GM12892 (cell line): ENCODE data around the gene SEPHS2.
"Not testable (repeated sequence)": the region's sequence is repeated elsewhere in the genome, so short reads cannot be mapped to it uniquely, and the experiment has no call there.

Experiments used
- DNase-seq: peaks from one replicate; pipeline ENCODE4 v3.0.0; 2011; ENCODE audit not compliant: insufficient read length
- FAIRE-seq: peaks from 2 replicates; lab custom pipeline; 2011; peaks lifted over from hg19 to GRCh38; lab: Jason Lieb, UNC
- POLR2A ChIP-seq: IDR thresholded peaks from 2 replicates; pipeline ENCODE4 v1.6.1; 2011; ENCODE audit warnings: low read depth, low read length, control low read depth
- POLR2AphosphoS5 ChIP-seq: IDR thresholded peaks from 2 replicates; pipeline ENCODE4 v1.6.1; 2011; ENCODE audit warnings: low read depth, low read length, control low read depth
- TAF1 ChIP-seq: IDR thresholded peaks from 2 replicates; pipeline ENCODE4 v1.6.1; 2011; ENCODE audit warnings: low read depth, mild to moderate bottlenecking, control low read depth, low read length, borderline replicate concordance

Gene SEPHS2

DNA sequence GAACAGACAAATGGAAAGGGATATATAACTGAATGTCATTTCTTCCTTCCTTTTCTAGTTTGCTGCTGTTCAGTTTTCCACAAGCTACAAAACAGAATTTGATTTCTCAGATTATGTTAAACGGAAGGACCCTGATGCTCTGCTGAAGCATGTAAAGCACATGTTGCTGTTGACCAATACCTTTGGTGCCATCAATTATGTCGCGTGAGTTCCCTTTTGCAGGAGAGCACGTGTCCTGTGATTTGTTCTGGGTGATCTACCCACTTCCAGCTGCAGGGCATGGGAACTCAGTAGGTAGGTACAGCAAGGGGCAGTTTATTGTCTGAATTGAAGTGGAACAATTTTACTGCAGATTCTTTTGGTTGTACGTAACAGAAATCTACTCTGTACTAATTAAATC, 35.7 kb upstream of the SEPHS2 start:
- DNase-seq (no peak), FAIRE-seq (no peak)
- no peak for TF ChIP-seq TAF1
- TF ChIP-seq POLR2AphosphoS5 = no peak
- no peak for TF ChIP-seq POLR2A

DNA sequence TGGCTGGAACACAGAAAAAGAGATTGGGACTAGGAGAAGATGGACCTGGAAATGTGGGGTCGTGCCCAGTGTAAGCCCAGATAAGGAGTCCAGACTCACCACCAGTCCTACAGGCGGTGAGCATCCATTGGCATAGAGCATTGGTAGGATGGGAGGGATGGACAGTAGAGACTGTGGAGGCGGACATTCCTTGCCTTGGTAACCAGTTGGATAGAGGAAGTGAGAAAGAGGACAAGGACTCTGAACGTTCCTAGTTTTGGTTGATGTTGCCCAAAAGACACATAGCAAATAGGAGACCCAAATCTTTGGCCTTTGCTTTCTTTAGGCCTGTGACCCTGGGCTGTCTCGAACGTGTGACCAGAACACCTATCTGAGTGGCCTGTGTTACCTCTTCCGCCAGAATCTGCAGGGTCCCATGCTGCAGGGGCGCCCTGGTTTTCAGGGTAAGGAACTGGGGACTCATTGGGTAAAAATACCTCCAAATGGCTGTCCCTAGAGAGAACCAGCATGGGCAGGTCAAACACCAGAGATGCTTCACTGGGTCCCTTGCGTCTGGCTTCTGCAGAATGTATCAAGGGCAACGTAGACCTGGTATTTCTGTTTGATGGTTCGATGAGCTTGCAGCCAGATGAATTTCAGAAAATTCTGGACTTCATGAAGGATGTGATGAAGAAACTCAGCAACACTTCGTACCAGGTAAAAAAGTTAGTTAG, 33.2 kb upstream of the SEPHS2 start:
- DNase-seq (no peak), FAIRE-seq (no peak)
- TF ChIP-seq POLR2AphosphoS5 (peak; percentile 71; the same call in 1 of the 2 replicates), TAF1 (no peak)

DNA sequence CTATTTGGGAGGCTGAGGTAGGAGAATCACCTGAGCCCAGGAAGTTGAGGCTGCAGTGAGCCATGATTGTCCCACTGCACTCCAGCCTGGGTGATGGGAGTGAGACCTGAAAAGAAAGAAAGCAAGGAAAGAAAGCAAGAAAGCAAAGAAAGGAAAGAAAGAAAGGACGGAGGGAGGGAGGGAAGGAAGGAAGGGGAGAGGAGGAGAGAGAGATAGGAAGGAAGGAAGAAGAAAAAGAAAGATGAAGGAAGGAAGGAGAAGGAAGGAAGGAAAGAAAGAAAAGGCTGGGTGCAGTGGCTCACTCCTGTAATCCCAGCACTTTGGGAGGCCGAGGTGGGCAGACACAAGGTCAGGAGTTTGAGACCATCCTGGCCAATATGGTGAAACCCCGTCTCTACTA, 32.1 kb upstream of the SEPHS2 start:
- DNase-seq, FAIRE-seq: not testable (repeated sequence)

DNA sequence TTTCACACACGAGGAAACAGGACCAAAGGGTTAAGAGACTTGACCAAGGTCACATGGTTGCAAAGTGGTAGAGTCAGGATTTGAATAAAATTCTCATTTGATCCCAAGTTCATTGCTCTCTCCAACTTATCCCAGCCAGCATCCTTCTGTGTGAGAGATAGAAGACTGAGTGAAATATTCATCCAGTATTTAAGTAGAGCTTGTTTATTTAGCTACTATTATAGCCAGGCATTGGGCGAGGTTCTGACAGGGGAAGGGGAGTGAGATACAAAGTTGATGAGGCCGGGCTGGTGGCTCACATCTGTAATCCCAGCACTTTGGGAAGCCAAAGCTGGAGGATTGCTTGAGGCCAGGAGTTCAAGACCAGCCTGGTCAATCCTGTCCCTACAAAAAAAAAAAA, 31.3 kb upstream of the SEPHS2 start:
- no peak for FAIRE-seq
- TF ChIP-seq POLR2AphosphoS5 = no peak
- no peak for DNase-seq

DNA sequence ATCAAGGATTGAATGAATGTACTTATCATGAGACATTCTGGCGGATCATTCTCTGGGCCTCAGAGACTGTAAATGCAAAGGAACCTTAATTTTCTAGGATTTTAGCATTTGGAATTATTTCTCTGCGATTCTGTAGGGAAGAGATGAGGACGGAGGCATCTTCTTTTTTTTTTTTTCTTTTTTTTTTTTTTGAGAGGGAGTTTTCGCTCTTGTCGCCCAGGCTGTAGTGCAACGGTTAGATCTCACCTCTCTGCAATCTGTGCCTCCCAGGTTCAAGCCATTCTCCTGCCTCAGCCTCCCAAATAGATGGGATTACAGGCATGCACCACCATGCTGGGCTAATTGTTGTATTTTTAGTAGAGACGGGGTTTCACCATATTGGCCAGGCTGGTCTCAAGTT, 29.0 kb upstream of the SEPHS2 start:
- DNase-seq (no peak), FAIRE-seq (no peak)
- TF ChIP-seq POLR2A (no peak), POLR2AphosphoS5 (no peak), TAF1 (no peak)

DNA sequence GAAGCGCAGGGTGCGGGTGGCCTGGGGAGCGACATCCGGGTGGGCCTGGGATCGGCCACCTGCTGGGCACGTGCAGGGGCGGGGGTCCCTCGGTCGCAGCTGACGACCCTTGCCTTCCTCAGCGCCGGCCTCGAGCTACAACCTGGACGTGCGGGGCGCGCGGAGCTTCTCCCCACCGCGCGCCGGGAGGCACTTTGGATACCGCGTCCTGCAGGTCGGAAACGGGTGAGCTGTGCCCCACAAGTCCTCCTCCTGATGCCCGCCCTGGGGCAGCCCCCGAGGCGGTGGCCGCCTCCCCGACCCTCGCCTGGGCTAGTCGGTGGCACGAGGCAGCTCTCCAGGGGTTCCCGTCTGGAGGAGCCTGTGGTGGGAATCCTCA, 28.4 kb upstream of the SEPHS2 start:
- TF ChIP-seq POLR2AphosphoS5 (no peak), POLR2A (no peak), TAF1 (no peak)
- DNase-seq (no peak), FAIRE-seq (no peak)

DNA sequence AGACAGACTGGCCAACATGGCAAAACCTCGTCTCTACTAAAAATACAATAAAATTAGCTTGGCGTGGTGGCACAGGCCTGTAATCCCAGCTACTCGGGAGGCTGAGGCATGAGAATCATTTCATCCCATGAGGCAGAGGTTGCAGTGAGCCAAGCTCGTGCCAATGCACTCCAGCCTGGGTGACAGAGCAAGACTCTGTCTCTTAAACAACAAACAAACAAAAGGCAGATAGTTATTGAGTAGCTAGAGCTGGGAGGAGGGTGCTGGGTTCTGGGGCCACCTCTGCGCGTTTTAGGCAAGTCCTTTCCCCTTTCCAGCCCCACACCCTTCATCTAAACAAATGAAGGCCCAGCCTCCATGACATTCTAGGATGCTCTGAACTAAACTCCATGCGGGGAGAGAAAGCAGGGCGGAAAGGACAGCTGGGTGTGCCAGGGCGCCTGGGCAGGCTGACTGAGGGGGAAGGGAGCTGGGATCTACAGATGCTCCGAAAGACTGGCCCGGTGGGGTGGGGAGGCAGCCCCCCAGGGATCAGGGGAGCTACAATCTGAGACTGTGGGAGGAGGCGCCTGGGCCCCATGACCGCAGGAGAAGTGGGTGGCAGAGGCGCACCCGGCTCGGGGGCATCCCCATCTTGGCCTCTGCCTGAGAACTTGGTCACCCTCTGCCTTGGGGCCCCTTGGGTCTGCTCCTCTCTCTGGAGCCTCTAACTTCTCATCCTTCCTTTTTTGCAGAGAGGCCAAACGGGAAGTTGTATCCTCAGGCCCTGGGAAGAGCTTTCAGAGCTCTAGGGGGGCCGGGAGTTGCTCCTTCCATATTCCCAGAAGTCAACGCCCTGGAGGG, 27.8 kb upstream of the SEPHS2 start:
- FAIRE-seq (peak; percentile 66), DNase-seq (peak; percentile 54)
- no peak for TF ChIP-seq TAF1
- no peak for TF ChIP-seq POLR2AphosphoS5
- TF ChIP-seq POLR2A = peak; percentile 38; the same call in 1 of the 2 replicates

DNA sequence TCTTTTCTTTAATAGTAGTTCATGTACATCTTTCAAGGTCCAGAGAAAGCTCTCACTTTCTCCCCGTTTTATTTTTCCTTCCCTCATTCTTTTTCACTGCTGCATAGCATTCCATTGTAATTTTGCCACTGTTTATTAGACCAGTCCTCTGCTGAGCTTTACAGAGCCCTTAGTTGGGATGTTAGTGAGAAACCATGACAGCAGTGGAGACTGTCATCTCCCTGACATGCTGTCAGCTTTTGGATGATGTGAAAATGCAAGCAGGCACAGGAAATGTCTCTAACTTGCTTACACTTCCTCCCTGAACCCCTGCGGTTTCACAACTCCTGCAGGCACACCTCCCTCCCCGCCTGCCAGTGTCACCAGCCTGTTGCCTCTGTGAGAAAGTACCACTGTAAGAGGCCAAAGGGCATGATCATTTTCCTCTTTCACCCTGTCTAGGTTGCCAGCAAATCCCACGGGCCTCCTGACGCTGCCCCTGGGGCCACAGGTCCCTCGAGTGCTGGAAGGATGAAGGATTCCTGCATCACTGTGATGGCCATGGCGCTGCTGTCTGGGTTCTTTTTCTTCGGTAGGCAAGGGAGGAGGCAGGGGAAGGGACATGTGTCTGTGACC, 26.8 kb upstream of the SEPHS2 start, which contains the start of gene ITGAL:
Gene ITGAL, plus strand, starts transcription at position 415 of the 615 bp plus-strand sequence. Its CDS starts 96 bp downstream, at position 511.
- DNase-seq (peak; percentile 57), FAIRE-seq (peak; percentile 97)
- TF ChIP-seq POLR2AphosphoS5 (peak; percentile 89), TAF1 (0 out of 2 replicates have a peak, but pooled peaks have one; percentile 19), POLR2A (peak; percentile 77)

DNA sequence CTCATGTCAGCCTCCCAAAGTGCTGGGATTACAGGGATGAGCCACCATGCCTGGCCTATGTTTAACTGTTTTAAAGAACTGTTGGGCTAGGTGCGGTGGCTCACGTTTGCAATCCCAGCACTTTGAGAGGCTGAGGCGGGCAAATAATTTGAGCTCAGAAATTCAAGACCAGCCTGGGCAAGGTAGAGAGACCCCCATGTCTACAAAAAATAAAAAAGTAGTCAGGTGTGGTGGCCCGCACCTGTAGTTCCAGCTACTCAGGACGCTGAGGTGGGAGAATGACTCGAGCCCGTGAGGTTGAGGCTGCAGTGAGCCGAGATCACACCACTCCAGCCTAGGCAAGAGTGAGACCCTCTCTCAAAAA, 24.9 kb upstream of the SEPHS2 start:
- no peak for TF ChIP-seq POLR2AphosphoS5
- TF ChIP-seq POLR2A = no peak
- no peak for TF ChIP-seq TAF1
- no peak for FAIRE-seq
- no peak for DNase-seq

DNA sequence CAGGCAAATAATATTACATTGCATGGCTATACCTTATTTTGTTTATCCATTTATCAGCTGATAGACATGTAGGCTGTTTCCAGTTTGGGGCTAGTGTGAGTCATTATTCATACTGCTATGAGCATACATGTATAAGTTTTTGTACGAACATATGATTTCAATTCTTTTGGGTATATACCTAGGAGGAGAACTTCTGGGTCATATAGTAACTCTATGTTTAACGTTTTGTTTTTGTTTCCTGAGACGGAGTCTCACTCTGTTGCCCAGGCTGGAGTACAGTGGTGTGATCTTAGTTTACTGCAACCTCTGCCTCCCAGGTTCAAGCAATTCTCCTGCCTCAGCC, 24.5 kb upstream of the SEPHS2 start:
- FAIRE-seq = no peak
- TF ChIP-seq TAF1 = no peak
- no peak for TF ChIP-seq POLR2AphosphoS5
- no peak for TF ChIP-seq POLR2A
- DNase-seq = no peak

DNA sequence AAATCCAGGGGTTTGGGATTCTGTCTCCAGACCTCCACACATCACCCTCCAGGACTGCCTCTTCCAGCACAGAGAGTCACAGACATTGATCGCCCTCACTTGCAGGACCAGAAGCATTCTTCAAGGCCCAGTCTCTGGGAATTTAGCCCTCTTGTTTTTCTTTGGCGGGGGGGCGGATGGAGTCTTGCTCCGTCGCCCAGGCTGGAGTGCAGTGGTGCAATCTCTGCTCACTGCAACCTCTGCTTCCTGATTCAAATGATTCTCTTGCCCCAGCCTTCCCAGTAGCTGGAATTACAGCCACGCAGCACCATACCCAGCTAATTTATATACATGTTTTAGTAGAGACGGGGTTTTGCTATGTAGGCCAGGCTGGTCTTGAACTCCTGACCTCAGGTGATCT, 18.4 kb upstream of the SEPHS2 start:
- no peak for DNase-seq
- TF ChIP-seq TAF1 (no peak), POLR2AphosphoS5 (no peak), POLR2A (no peak)
- no peak for FAIRE-seq

DNA sequence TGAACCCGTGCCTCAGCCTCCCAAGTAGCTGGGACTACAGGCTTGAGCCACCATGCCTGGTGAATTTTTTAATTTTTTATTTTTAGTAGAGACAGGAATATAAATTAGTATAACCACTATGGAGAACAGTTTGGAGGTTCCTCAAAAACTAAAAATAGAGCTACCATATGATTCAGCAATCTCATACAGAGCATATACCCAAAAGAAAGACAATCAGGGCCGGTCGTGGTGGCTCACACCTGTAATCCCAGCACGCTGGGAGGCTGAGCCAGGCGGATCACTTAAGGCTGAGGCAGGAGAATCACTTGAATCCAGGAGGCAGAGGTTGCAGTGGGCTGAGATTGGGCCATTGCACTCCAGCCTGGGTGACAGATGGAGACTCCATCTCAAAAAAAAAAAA, 15.8 kb upstream of the SEPHS2 start:
- not testable (repeated sequence) for FAIRE-seq

DNA sequence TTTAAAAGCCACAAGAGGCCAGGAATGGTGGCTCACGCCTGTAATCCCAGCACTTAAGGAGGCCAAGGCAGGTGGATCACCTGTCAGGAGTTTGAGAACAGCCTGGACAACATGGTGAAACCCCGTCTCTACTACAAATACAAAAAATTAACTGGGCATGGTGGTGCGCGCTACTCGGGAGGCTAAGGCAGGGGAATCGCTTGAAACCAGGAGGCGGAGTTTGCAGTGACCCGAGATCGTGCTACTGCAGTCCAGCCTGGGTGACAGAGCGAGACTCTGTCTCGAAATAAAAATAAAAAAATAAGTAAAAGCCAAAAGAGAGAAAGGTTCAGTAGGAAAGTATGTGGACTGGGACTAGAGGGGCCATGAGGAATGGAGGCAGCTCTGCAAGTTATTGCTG, 13.8 kb upstream of the SEPHS2 start:
- FAIRE-seq (peak; percentile 40), DNase-seq (no peak)
- TF ChIP-seq POLR2AphosphoS5 (no peak), POLR2A (no peak), TAF1 (no peak)

More for the DNA sequence above, 15.8 kb upstream of the SEPHS2 start:
- not testable (repeated sequence) for DNase-seq
